Activated T-helper 1 cell treated with Interleukin-2 at 50 U/mL for 16 hours (primary cell): ENCODE data around the gene ADGB.
A peak's percentile ranks its signal among the peaks of the same experiment; 100 is the strongest.
"Not testable (repeated sequence)": the region's sequence is repeated elsewhere in the genome, so short reads cannot be mapped to it uniquely, and the experiment has no call there.

Experiments used
- DNase-seq: peaks from one replicate; pipeline ENCODE4 v3.0.0-alpha.2; 2020; ENCODE audit warnings: low read depth

The ADGB gene

GRCh38 chr6:146768722-146769121 is 169.9 kb downstream of the ADGB start:
- no peak for DNase-seq

GRCh38 chr6:146770275-146770964 is 171.6 kb downstream of the ADGB start:
- DNase-seq = no peak

- DNase-seq = peak; percentile 15
Measured at GRCh38 chr6:146770965-146771735, 172.4 kb downstream of the ADGB start.

GRCh38 chr6:146775220-146775619 is 176.4 kb downstream of the ADGB start:
- no peak for DNase-seq

- no peak for DNase-seq
Measured at GRCh38 chr6:146781836-146782235, 183.1 kb downstream of the ADGB start.

- no peak for DNase-seq
Measured at GRCh38 chr6:146785001-146785585, 186.3 kb downstream of the ADGB start.

- no peak for DNase-seq
Measured at GRCh38 chr6:146787876-146788508, 189.2 kb downstream of the ADGB start.

- DNase-seq = no peak
Measured at GRCh38 chr6:146790561-146791091, 191.9 kb downstream of the ADGB start.

- no peak for DNase-seq
Measured at GRCh38 chr6:146791930-146792329, 193.2 kb downstream of the ADGB start.

- DNase-seq = not testable (repeated sequence)
Measured at GRCh38 chr6:146793218-146793617, 194.4 kb downstream of the ADGB start.

- DNase-seq = no peak
Measured at GRCh38 chr6:146795479-146796133, 196.8 kb downstream of the ADGB start.

GRCh38 chr6:146803167-146803566 is 204.4 kb downstream of the ADGB start:
- DNase-seq = not testable (repeated sequence)

- no peak for DNase-seq
Measured at GRCh38 chr6:146803601-146804000, 204.8 kb downstream of the ADGB start.

- DNase-seq = no peak
Measured at GRCh38 chr6:146805546-146806325, 207.0 kb downstream of the ADGB start.

GRCh38 chr6:146809014-146809413 is 210.2 kb downstream of the ADGB start:
- not testable (repeated sequence) for DNase-seq

- not testable (repeated sequence) for DNase-seq
Measured at GRCh38 chr6:146812811-146813321, 214.1 kb downstream of the ADGB start.

GRCh38 chr6:146813554-146813953 is 214.8 kb downstream of the ADGB start:
- no peak for DNase-seq

GRCh38 chr6:146814148-146814750 is 215.5 kb downstream of the ADGB start:
- DNase-seq = no peak

- not testable (repeated sequence) for DNase-seq
Measured at GRCh38 chr6:146815511-146816462, 217.0 kb downstream of the ADGB start.
